ENCODE measurements around the gene PKD2L1. TPM values are rescaled to one million over a fixed set of nuclear protein-coding genes. Genes with fewer than 3 reads are reported as not detected.
"Not testable (repeated sequence)": the region's sequence is repeated elsewhere in the genome, so short reads cannot be mapped to it uniquely, and the experiment has no call there.

PKD2L1 gene
- total RNA-seq, 1 donor from 2014 or later: not detected

DNA sequence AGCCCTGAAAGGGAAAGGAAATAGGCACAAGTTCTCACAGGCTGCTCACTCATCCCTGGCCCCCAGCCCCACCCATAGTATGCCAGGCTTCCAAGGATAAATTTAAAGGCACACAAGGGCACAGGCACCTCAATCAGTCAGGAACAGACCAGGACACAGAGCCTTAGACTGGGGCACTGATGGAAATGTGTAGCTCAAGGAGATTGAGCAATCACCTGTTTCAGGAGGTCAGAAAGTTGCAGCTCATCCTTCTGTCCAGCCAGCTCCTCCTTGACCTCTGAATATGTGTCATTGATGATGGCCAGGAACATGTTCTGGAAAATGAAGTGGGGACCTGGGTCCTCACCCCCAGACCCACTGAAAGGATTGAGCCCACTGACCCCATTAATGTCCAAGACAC is 37.0 kb downstream of the PKD2L1 start:
- H3K4me1 Mint-ChIP-seq (ENCODE audit: low read depth): no peaks in the 10 kb centered on the region
- peaks cover 3% of the 10 kb centered on the region for H3K36me3 Mint-ChIP-seq (ENCODE audit: low read depth)
- no peak overlapping the region for H3K27ac Mint-ChIP-seq (ENCODE audit: unreplicated experiment)
- H3K9me3 Mint-ChIP-seq (ENCODE audit: low read depth): no peaks in the 10 kb centered on the region
- H3K4me3 Mint-ChIP-seq (ENCODE audit: unreplicated experiment): no peak overlapping the region
- TF ChIP-seq, protein P1, sequence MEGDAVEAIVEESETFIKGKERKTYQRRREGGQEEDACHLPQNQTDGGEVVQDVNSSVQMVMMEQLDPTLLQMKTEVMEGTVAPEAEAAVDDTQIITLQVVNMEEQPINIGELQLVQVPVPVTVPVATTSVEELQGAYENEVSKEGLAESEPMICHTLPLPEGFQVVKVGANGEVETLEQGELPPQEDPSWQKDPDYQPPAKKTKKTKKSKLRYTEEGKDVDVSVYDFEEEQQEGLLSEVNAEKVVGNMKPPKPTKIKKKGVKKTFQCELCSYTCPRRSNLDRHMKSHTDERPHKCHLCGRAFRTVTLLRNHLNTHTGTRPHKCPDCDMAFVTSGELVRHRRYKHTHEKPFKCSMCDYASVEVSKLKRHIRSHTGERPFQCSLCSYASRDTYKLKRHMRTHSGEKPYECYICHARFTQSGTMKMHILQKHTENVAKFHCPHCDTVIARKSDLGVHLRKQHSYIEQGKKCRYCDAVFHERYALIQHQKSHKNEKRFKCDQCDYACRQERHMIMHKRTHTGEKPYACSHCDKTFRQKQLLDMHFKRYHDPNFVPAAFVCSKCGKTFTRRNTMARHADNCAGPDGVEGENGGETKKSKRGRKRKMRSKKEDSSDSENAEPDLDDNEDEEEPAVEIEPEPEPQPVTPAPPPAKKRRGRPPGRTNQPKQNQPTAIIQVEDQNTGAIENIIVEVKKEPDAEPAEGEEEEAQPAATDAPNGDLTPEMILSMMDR (IDR thresholded peaks at IDR 0.05): no peak
- no peak for DNase-seq (ENCODE audit: low spot score)
- H3K27me3 Mint-ChIP-seq (ENCODE audit: low read depth): peaks cover 51% of the 10 kb centered on the region

DNA sequence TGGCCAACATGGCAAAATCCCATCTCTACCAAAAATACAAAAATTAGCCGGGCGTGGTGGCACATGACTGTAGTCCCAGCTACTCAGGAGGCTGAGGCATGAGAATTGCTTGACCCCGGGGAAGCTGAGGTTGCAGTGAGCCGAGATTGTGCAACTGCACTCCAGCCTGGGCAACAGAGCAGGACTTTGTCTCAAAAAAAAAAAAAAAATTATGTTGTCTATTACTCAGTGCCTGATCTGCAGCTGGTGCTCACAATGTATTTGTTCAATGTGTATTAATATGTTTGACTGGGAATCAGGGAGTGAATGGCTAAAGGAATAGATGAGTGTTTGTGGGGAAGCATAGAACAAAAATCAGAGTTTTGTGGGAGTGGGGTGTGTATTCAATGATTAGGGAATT is 37.7 kb downstream of the PKD2L1 start:
- not testable (repeated sequence) for H3K4me1 Mint-ChIP-seq (ENCODE audit: low read depth); DNase-seq (ENCODE audit: low spot score)

DNA sequence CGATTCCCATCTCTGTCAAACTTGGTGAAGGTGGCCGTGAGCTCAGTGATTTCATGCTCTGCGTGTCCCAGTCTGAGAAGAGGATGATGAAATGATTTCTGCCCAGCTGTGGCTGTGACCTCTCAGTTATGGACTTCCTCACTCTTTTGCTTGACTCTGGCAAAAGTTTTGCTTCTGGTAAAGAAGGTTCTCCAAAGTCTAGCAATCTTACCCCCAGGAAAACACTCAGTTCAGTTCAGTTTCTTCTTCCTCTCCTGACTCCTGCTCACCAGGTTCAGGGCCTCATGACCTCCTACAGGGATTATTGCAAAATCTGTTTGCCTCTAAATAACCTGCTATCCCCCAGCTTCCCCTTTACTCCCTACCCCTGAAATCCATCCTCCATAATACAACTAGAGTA is 38.7 kb downstream of the PKD2L1 start:
- Mint-ChIP-seq H3K27me3 (ENCODE audit: low read depth) (peaks cover 39% of the 10 kb centered on the region), H3K9me3 (ENCODE audit: low read depth) (no peaks in the 10 kb centered on the region), H3K4me3 (ENCODE audit: unreplicated experiment) (no peak overlapping the region), H3K36me3 (ENCODE audit: low read depth) (peaks cover 3% of the 10 kb centered on the region), H3K4me1 (ENCODE audit: low read depth) (peaks cover 7% of the 10 kb centered on the region), H3K27ac (ENCODE audit: unreplicated experiment) (no peak overlapping the region)
- TF ChIP-seq, protein P1 (IDR thresholded peaks at IDR 0.05): no peak
- DNase-seq (ENCODE audit: low spot score): no peak

More for the DNA sequence above, 37.7 kb downstream of the PKD2L1 start:
- H3K36me3 Mint-ChIP-seq (ENCODE audit: low read depth); H3K4me3 Mint-ChIP-seq (ENCODE audit: unreplicated experiment); H3K9me3 Mint-ChIP-seq (ENCODE audit: low read depth); H3K27ac Mint-ChIP-seq (ENCODE audit: unreplicated experiment): not testable (repeated sequence)
- peaks cover 47% of the 10 kb centered on the region for H3K27me3 Mint-ChIP-seq (ENCODE audit: low read depth)

DNA sequence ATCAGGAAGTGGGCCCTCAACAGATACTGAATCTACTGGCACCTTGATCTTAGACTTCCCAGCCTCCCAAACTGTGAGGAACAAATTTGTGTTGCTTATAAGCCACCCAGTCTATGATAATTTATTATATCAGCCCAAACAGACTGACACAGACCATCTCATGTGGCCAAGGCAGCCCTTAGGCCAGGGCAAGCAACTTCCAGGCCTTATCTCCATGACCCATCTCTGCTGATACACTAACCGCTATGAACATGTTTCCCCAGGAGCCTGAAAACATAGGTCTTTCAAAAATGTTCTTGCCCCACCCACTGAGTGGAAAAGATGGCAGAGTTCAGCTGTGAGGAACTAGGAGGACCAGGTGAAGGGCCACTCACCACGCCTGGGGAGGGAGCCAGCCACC is 40.4 kb downstream of the PKD2L1 start:
- Mint-ChIP-seq H3K27me3 (ENCODE audit: low read depth) (peaks cover 30% of the 10 kb centered on the region), H3K9me3 (ENCODE audit: low read depth) (no peaks in the 10 kb centered on the region), H3K36me3 (ENCODE audit: low read depth) (peaks cover 5% of the 10 kb centered on the region), H3K27ac (ENCODE audit: unreplicated experiment) (no peak overlapping the region), H3K4me1 (ENCODE audit: low read depth) (peaks cover 23% of the 10 kb centered on the region), H3K4me3 (ENCODE audit: unreplicated experiment) (no peak overlapping the region)
- TF ChIP-seq, protein P1 (IDR thresholded peaks at IDR 0.05): no peak
- no peak for DNase-seq (ENCODE audit: low spot score)

DNA sequence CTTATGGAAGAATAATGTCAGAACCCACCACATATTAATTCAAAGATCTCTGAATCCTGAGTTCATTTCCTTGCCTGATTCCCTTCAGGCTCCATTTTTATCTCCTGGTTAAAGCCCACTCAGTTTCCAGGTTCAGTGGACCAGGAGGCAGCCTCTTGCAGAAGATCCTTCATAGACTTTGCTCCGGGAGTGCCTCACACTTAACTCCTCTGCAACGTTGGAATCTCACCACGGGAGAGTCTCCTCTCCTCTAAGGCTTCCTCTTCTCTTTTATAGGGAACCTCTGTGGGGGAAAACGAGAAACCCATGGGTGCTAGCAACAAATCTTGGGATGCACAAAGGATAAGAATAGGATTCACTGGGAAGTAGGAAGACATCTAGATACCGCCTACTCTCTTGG is 41.8 kb downstream of the PKD2L1 start:
- H3K4me3 Mint-ChIP-seq (ENCODE audit: unreplicated experiment): no peak overlapping the region
- no peak overlapping the region for H3K27ac Mint-ChIP-seq (ENCODE audit: unreplicated experiment)

DNA sequence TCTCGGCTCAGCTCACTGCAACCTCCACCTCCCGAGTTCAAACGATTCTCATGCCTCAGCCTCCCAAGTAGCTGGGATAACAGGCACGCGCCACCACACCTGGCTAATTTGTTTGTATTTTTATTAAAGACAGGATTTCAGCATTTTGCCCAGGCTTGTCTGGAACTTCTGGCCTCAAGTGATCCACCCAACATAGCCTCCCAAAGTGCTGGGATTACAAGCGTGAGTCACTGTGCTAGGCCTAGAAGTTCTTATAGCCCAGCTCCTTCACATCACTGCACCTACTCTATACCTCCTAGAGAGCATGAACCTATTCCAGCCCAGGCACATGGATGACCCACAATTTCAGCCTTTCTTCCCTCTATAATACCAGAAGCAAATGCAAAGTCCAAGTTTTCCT is 42.3 kb downstream of the PKD2L1 start:
- Mint-ChIP-seq H3K4me1 (ENCODE audit: low read depth) (peaks cover 28% of the 10 kb centered on the region), H3K27ac (ENCODE audit: unreplicated experiment) (no peak overlapping the region), H3K36me3 (ENCODE audit: low read depth) (peaks cover 6% of the 10 kb centered on the region), H3K9me3 (ENCODE audit: low read depth) (no peaks in the 10 kb centered on the region), H3K27me3 (ENCODE audit: low read depth) (peaks cover 13% of the 10 kb centered on the region), H3K4me3 (ENCODE audit: unreplicated experiment) (no peak overlapping the region)
- no peak for DNase-seq (ENCODE audit: low spot score)
- TF ChIP-seq, protein P1 (IDR thresholded peaks at IDR 0.05): no peak

More for the DNA sequence above, 41.8 kb downstream of the PKD2L1 start:
- peaks cover 17% of the 10 kb centered on the region for H3K27me3 Mint-ChIP-seq (ENCODE audit: low read depth)
- TF ChIP-seq, protein P1 (IDR thresholded peaks at IDR 0.05): no peak
- H3K4me1 Mint-ChIP-seq (ENCODE audit: low read depth): peaks cover 28% of the 10 kb centered on the region
- no peak for DNase-seq (ENCODE audit: low spot score)
- H3K9me3 Mint-ChIP-seq (ENCODE audit: low read depth): no peaks in the 10 kb centered on the region
- peaks cover 6% of the 10 kb centered on the region for H3K36me3 Mint-ChIP-seq (ENCODE audit: low read depth)

Measured in chondrocyte (in vitro differentiated cells).